Prostate gland (tissue), 2 donors: ENCODE results near the gene MRPL48.

Experiments
- POLR2A ChIP-seq: fragments of 450-650 bp; IDR thresholded peaks from one replicate; pipeline ENCODE4 v1.6.1; 2016; ENCODE audit warnings: antibody characterized with exemption, mild to moderate bottlenecking
- TF ChIP-seq, protein P1 (sequence below), 4 experiments: fragments of 200-600 bp in 2 of 4; fragments of 450-650 bp in 2 of 4; sonication (generic) in 2 of 4; IDR thresholded peaks; 1 replicate in 3 of 4; 2 replicates in 1 of 4; pipeline ENCODE4 v1.5.1; 2016 to 2019; ENCODE audit warnings: antibody characterized with exemption in 4 of 4, mild to moderate bottlenecking in 2 of 4, moderate library complexity in 2 of 4

DNA sequence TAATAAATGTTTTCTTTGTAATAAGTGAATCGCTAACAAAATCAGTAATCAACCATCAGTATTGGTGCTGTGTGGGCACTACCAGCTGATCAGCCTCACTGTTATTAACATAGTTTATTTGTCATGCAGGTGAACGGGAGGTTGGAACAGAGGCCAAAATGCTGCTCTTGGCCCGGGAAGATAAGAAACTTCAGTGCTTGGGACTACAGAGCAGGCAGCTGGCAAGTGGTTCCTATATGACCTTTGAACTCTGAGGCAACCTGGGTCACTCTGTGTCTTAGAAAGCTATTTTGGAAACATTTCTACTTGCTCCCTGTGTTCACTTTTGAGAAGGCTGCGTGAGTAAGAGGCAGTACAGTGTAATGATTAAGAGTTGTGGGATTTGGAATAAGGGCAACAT is 126.6 kb downstream of the MRPL48 start:
- no peak for TF ChIP-seq POLR2A
- TF ChIP-seq, protein P1, sequence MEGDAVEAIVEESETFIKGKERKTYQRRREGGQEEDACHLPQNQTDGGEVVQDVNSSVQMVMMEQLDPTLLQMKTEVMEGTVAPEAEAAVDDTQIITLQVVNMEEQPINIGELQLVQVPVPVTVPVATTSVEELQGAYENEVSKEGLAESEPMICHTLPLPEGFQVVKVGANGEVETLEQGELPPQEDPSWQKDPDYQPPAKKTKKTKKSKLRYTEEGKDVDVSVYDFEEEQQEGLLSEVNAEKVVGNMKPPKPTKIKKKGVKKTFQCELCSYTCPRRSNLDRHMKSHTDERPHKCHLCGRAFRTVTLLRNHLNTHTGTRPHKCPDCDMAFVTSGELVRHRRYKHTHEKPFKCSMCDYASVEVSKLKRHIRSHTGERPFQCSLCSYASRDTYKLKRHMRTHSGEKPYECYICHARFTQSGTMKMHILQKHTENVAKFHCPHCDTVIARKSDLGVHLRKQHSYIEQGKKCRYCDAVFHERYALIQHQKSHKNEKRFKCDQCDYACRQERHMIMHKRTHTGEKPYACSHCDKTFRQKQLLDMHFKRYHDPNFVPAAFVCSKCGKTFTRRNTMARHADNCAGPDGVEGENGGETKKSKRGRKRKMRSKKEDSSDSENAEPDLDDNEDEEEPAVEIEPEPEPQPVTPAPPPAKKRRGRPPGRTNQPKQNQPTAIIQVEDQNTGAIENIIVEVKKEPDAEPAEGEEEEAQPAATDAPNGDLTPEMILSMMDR (IDR thresholded peaks at IDR 0.05), result no peak
